ENCODE measurements around the gene CAV2.

Gene CAV2

DNA sequence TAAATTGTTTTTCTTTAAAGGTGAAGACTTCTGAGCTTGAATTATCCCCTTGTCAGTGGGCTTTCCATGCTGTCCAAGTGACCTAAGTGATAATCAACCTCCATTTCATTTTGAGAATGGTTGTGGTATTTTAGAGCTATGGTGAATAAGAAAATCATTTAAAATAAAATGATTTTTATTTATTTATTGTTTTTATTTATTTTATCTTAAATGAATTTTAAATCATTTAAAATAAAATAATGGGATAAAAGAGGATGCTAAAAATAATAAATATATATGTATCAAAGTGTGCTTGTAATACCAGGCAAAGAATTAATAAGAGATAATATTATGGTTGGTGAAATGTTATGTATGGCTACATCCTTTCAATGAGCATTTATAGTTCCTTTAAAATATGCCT lies 49.8 kb downstream of the CAV2 start:
- Histone ChIP-seq H3K4me1 (ENCODE audit: low read length) (peaks cover 14% of the 10 kb centered on the region; the same call in 1 of the 2 replicates), H3K36me3 (replicated peaks; ENCODE audit: insufficient read depth, low read length) (no peaks in the 10 kb centered on the region)

DNA sequence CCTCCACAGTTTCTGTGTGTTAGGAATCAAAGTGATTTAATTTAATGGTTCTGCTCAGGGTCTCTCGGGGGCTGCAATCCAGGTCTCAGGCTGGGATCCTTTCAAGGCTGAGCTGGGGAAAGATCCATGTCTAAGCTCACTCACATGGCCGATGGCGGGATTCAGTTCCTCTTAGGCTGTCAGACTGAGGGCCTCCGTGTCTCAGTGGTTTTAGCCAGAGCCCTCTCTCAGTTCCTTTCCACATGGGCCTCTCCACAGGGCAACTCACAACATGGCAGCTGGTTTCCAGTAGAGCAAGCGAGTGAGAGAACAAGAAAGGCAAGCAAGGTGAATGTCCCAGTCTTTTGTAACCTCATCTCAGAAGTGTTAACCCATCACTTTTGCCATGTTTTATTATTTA lies 52.2 kb downstream of the CAV2 start:
- Histone ChIP-seq H3K9ac (ENCODE audit: low read length) (no peak overlapping the region), H3K4me2 (ENCODE audit: low read depth, low read length) (no peak overlapping the region), H3K4me1 (ENCODE audit: low read length) (peaks cover 14% of the 10 kb centered on the region; the same call in 1 of the 2 replicates)

More for the DNA sequence above, 49.8 kb downstream of the CAV2 start:
- no peaks in the 10 kb centered on the region for H3F3A ChIP-seq (ENCODE audit: insufficient read depth, low read length)
- H3K4me2 ChIP-seq (ENCODE audit: low read depth, low read length): no peak overlapping the region
- H3K9ac ChIP-seq (ENCODE audit: low read length): no peak overlapping the region
- DNase-seq: no peak
- H3K79me2 ChIP-seq (ENCODE audit: low read length): no peaks in the 10 kb centered on the region
- no peak overlapping the region for H3K27ac ChIP-seq (ENCODE audit: low read length)
- no peaks in the 10 kb centered on the region for H3K27me3 ChIP-seq (replicated peaks; ENCODE audit: insufficient read depth, low read length)
- H3K9me2 ChIP-seq (replicated peaks; ENCODE audit: insufficient read depth, low read length): no peaks in the 10 kb centered on the region
- H4K20me1 ChIP-seq (ENCODE audit: insufficient read depth, low read length): no peaks in the 10 kb centered on the region
- TF ChIP-seq EZH2 (optimal IDR thresholded peaks at IDR 0.05; ENCODE audit: low read depth, low read length) (no peak), EZH2phosphoT487 (IDR thresholded peaks at IDR 0.05; ENCODE audit: low read length) (no peak)
- TF ChIP-seq, protein P1, sequence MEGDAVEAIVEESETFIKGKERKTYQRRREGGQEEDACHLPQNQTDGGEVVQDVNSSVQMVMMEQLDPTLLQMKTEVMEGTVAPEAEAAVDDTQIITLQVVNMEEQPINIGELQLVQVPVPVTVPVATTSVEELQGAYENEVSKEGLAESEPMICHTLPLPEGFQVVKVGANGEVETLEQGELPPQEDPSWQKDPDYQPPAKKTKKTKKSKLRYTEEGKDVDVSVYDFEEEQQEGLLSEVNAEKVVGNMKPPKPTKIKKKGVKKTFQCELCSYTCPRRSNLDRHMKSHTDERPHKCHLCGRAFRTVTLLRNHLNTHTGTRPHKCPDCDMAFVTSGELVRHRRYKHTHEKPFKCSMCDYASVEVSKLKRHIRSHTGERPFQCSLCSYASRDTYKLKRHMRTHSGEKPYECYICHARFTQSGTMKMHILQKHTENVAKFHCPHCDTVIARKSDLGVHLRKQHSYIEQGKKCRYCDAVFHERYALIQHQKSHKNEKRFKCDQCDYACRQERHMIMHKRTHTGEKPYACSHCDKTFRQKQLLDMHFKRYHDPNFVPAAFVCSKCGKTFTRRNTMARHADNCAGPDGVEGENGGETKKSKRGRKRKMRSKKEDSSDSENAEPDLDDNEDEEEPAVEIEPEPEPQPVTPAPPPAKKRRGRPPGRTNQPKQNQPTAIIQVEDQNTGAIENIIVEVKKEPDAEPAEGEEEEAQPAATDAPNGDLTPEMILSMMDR (IDR thresholded peaks at IDR 0.05; ENCODE audit: low read length): no peak
- H3K4me3 ChIP-seq (ENCODE audit: low read length): no peak overlapping the region
- H2AFZ ChIP-seq (ENCODE audit: low read length): no peak overlapping the region
- H3K9me3 ChIP-seq (replicated peaks; ENCODE audit: insufficient read depth, low read length): no peaks in the 10 kb centered on the region

DNA sequence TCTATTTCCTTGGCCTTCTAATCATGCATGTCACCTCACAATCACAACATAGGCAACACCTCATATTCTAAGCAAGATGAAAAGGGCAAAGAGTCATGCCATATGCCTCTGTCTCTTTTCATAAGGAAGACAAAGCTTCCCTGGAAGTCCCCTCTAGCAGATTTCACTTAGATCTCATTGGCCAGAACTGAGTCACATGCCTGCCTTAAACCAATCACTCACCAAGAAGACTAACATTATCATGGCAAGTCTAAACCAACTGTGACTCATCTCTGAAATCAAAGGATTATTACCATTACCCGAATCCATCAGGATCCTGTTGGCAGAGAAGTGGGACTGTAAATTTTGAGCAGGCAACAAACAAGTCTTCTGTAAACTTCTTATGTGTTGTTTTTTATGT lies 53.1 kb downstream of the CAV2 start:
- H3K4me1 ChIP-seq (ENCODE audit: low read length): peaks cover 10% of the 10 kb centered on the region; the same call in 1 of the 2 replicates

More for the DNA sequence above, 52.2 kb downstream of the CAV2 start:
- no peak for TF ChIP-seq EZH2phosphoT487 (IDR thresholded peaks at IDR 0.05; ENCODE audit: low read length)
- TF ChIP-seq, protein P1 (IDR thresholded peaks at IDR 0.05; ENCODE audit: low read length): no peak
- TF ChIP-seq EZH2 (optimal IDR thresholded peaks at IDR 0.05; ENCODE audit: low read depth, low read length): no peak
- H3K27ac ChIP-seq (ENCODE audit: low read length): no peak overlapping the region
- H3K9me2 ChIP-seq (replicated peaks; ENCODE audit: insufficient read depth, low read length): no peaks in the 10 kb centered on the region
- H3K79me2 ChIP-seq (ENCODE audit: low read length): no peaks in the 10 kb centered on the region
- no peak for DNase-seq
- H3K4me3 ChIP-seq (ENCODE audit: low read length): no peak overlapping the region
- H4K20me1 ChIP-seq (ENCODE audit: insufficient read depth, low read length): no peaks in the 10 kb centered on the region
- H3K9me3 ChIP-seq (replicated peaks; ENCODE audit: insufficient read depth, low read length): no peaks in the 10 kb centered on the region
- H3F3A ChIP-seq (ENCODE audit: insufficient read depth, low read length): no peaks in the 10 kb centered on the region
- no peaks in the 10 kb centered on the region for H3K27me3 ChIP-seq (replicated peaks; ENCODE audit: insufficient read depth, low read length)
- no peak overlapping the region for H2AFZ ChIP-seq (ENCODE audit: low read length)
- no peaks in the 10 kb centered on the region for H3K36me3 ChIP-seq (replicated peaks; ENCODE audit: insufficient read depth, low read length)

More for the DNA sequence above, 53.1 kb downstream of the CAV2 start:
- H2AFZ ChIP-seq (ENCODE audit: low read length): no peak overlapping the region
- H3K4me2 ChIP-seq (ENCODE audit: low read depth, low read length): no peak overlapping the region
- H3K79me2 ChIP-seq (ENCODE audit: low read length): no peaks in the 10 kb centered on the region
- no peaks in the 10 kb centered on the region for H3K9me3 ChIP-seq (replicated peaks; ENCODE audit: insufficient read depth, low read length)
- H3K36me3 ChIP-seq (replicated peaks; ENCODE audit: insufficient read depth, low read length): no peaks in the 10 kb centered on the region
- H3F3A ChIP-seq (ENCODE audit: insufficient read depth, low read length): no peaks in the 10 kb centered on the region
- no peak overlapping the region for H3K27ac ChIP-seq (ENCODE audit: low read length)
- no peaks in the 10 kb centered on the region for H3K9me2 ChIP-seq (replicated peaks; ENCODE audit: insufficient read depth, low read length)
- no peak overlapping the region for H3K9ac ChIP-seq (ENCODE audit: low read length)
- TF ChIP-seq, protein P1 (IDR thresholded peaks at IDR 0.05; ENCODE audit: low read length): no peak
- TF ChIP-seq EZH2phosphoT487 (IDR thresholded peaks at IDR 0.05; ENCODE audit: low read length): no peak
- no peak for TF ChIP-seq EZH2 (optimal IDR thresholded peaks at IDR 0.05; ENCODE audit: low read depth, low read length)
- no peaks in the 10 kb centered on the region for H3K27me3 ChIP-seq (replicated peaks; ENCODE audit: insufficient read depth, low read length)
- DNase-seq: no peak
- H3K4me3 ChIP-seq (ENCODE audit: low read length): no peak overlapping the region
- no peaks in the 10 kb centered on the region for H4K20me1 ChIP-seq (ENCODE audit: insufficient read depth, low read length)
